HG03108 (cell line): ENCODE results near the gene MED16.

Experiments used
- ATAC-seq: cut with Tn5 transposase; IDR thresholded peaks from one replicate; pipeline ENCODE4 v1.9.1; 2021; ENCODE audit warnings: moderate library complexity; ENCODE audit not compliant: unreplicated experiment

MED16 gene

GRCh38 chr19:892894-893689, at the start of gene MED16, which contains the start of gene RNU6-9:
TSS of gene MED16 (minus strand) at chr19:893187. CDS start at chr19:891131, 2,056 bp downstream.
TSS of gene RNU6-9 (plus strand) at chr19:893484.
- peak; percentile 78 for ATAC-seq

GRCh38 chr19:942133-942645, 49.2 kb upstream of the MED16 start:
- no peak for ATAC-seq

GRCh38 chr19:941292-942132, 48.5 kb upstream of the MED16 start:
- no peak for ATAC-seq

GRCh38 chr19:940591-941291, 47.8 kb upstream of the MED16 start:
- ATAC-seq: peak; percentile 40

- no peak for ATAC-seq
Observed at GRCh38 chr19:939922-940321, 46.9 kb upstream of the MED16 start.

GRCh38 chr19:939439-939838, 46.5 kb upstream of the MED16 start:
- ATAC-seq: no peak

- no peak for ATAC-seq
Observed at GRCh38 chr19:938233-938923, 45.4 kb upstream of the MED16 start.

- ATAC-seq: no peak
Observed at GRCh38 chr19:937259-937694, 44.3 kb upstream of the MED16 start.

- ATAC-seq: no peak
Observed at GRCh38 chr19:936175-936546, 43.2 kb upstream of the MED16 start.

- ATAC-seq: no peak
Observed at GRCh38 chr19:934865-935479, 42.0 kb upstream of the MED16 start.

- no peak for ATAC-seq
Observed at GRCh38 chr19:934197-934840, 41.3 kb upstream of the MED16 start.

- no peak for ATAC-seq
Observed at GRCh38 chr19:933553-933882, 40.5 kb upstream of the MED16 start.

- no peak for ATAC-seq
Observed at GRCh38 chr19:932648-933552, 39.9 kb upstream of the MED16 start.

GRCh38 chr19:931860-932647, 39.1 kb upstream of the MED16 start:
- ATAC-seq: no peak

GRCh38 chr19:929891-930258, 36.9 kb upstream of the MED16 start:
- no peak for ATAC-seq

GRCh38 chr19:929203-929890, 36.4 kb upstream of the MED16 start:
- no peak for ATAC-seq

GRCh38 chr19:928471-929202, 35.6 kb upstream of the MED16 start:
- no peak for ATAC-seq
